HG02840 (cell line): ENCODE measurements around the gene ITPR3.

Experiments
- ATAC-seq: cut with Tn5 transposase; IDR thresholded peaks from one replicate; pipeline ENCODE4 v1.9.1; 2021; ENCODE audit warnings: mild to moderate bottlenecking, moderate library complexity, moderate number of reproducible peaks; ENCODE audit not compliant: unreplicated experiment, low FRiP score

The ITPR3 gene

GRCh38 chr6:33633462-33634158 is 12.5 kb downstream of the ITPR3 start:
- ATAC-seq: peak; percentile 50

- ATAC-seq: no peak
These were observed 13.1 kb downstream of the ITPR3 start for GRCh38 chr6:33634161-33634727.

GRCh38 chr6:33634946-33635345 is 13.8 kb downstream of the ITPR3 start:
- ATAC-seq: no peak

- ATAC-seq: no peak
These were observed 15.5 kb downstream of the ITPR3 start for GRCh38 chr6:33636655-33637054.

- ATAC-seq: no peak
These were observed 17.4 kb downstream of the ITPR3 start for GRCh38 chr6:33638556-33638955.

- no peak for ATAC-seq
These were observed 18.4 kb downstream of the ITPR3 start for GRCh38 chr6:33639559-33639958.

- ATAC-seq: no peak
These were observed 19.2 kb downstream of the ITPR3 start for GRCh38 chr6:33640361-33640760.

GRCh38 chr6:33641144-33641543 is 20.0 kb downstream of the ITPR3 start:
- ATAC-seq: no peak

GRCh38 chr6:33641602-33642001 is 20.5 kb downstream of the ITPR3 start:
- ATAC-seq: no peak

- no peak for ATAC-seq
These were observed 21.8 kb downstream of the ITPR3 start for GRCh38 chr6:33642897-33643296.

GRCh38 chr6:33651403-33651802 is 30.3 kb downstream of the ITPR3 start:
- no peak for ATAC-seq

GRCh38 chr6:33652002-33652401 is 30.9 kb downstream of the ITPR3 start:
- no peak for ATAC-seq

GRCh38 chr6:33654831-33655554 is 33.9 kb downstream of the ITPR3 start:
- ATAC-seq: no peak

GRCh38 chr6:33656844-33657243 is 35.7 kb downstream of the ITPR3 start:
- no peak for ATAC-seq

- ATAC-seq: no peak
These were observed 38.0 kb downstream of the ITPR3 start for GRCh38 chr6:33658982-33659689.

GRCh38 chr6:33659986-33660385 is 38.9 kb downstream of the ITPR3 start:
- ATAC-seq: no peak

- no peak for ATAC-seq
These were observed 40.1 kb downstream of the ITPR3 start for GRCh38 chr6:33661106-33661838.

GRCh38 chr6:33662318-33662717 is 41.2 kb downstream of the ITPR3 start:
- no peak for ATAC-seq

- ATAC-seq: no peak
These were observed 41.9 kb downstream of the ITPR3 start for GRCh38 chr6:33663028-33663427.

- ATAC-seq: no peak
These were observed 42.8 kb downstream of the ITPR3 start for GRCh38 chr6:33663727-33664449.
